NCI-H345 treated with DMSO at 0.1 percent for 48 hours (cell line): ENCODE data around the gene ARL4C.
"Not testable (repeated sequence)": the region's sequence is repeated elsewhere in the genome, so short reads cannot be mapped to it uniquely, and the experiment has no call there.

Experiments
- DNase-seq: peaks from one replicate; lab custom pipeline; 2025; ENCODE audit not compliant: unreplicated experiment; lab: John Stamatoyannopoulos, UW

Gene ARL4C

DNA sequence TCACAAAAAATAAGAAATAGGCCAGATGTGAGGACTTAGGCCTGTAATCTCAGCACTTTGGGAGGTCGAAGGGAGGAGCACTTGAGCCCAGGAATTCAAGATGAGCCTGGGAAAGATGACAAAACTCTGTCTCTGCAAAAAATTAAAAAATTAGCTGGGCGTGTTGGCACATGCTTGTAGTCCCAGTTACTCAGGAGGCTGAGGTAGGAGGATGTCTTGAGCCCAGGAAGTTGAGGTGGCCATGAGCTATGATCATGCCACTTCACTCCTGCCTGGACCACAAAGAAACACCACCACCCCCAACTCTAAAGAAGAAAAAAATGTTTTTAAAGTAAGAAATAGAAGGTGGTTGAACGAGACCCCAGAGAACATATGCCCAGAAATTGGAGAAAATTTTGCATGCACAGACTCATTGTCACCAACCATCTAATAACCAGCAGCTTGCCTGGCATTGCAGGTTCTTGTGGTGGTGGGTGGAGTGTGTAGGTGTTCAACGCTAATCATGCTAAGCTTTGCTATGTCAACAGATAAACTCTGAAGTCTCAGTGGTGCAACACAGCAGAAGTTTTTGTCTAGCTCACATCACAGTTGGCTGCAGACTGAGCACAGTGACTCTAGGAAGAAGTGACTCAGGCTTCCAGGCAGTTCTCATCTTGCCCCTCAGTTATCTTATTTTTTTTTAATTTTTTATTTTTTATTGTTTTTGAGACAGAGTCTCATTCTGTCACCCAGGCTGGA is 18.6 kb downstream of the ARL4C start:
- no peak for DNase-seq

DNA sequence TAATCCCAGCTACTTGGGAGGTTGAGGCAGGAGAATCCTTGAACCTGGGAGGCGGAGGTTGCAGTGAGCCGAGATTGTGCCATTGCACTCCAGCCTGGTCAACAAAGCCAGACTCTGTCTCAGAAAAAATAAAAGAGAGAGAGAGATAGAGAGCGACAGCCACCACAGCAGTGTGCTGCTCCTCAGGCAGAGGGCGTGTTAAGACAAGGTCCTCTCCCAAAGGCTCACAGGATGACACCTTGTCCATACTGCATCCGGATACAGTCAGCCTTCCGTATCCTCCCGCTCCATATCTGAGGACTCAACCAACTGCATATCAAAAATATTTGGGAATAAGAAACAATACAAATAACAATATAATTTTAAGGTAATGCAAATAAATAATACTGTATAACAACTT is 20.1 kb downstream of the ARL4C start:
- no peak for DNase-seq

DNA sequence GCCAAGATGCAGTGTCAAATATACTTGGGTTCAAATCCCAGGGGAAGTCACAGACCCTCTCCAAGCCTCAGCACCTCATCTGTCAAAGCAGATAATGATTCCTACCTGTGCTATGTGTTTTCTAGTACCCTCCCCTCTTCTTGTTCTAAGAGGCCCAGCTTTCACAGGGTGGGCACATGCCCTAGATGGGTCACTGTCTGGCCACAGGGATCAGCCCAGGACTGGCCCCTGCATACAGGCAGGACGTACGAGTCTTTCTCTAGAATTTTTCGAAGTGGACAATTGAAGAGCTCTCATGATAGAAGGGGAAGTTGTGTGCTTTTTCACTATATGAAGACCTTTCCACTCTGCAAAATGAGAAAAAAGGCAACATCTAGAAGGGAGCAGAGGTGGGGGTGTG is 22.2 kb downstream of the ARL4C start:
- no peak for DNase-seq

DNA sequence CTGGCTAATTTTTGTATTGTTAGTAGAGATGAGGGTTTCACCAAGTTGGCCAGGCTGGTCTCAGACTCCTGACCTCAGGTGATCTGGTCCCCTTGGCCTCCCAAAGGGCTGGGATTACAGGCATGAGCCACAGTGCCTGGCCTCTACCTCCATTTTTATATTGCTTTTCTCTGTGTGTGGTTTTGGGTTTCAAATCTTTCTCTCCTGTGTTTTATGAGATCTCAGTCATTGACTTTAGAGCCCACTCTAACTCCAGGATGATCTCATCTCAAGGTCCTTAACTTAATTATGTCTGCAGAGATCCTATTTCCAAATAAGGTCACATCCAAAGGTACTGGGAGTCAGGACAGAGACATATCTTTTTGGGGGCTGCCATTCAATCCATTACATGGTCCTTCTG is 24.7 kb downstream of the ARL4C start:
- no peak for DNase-seq

DNA sequence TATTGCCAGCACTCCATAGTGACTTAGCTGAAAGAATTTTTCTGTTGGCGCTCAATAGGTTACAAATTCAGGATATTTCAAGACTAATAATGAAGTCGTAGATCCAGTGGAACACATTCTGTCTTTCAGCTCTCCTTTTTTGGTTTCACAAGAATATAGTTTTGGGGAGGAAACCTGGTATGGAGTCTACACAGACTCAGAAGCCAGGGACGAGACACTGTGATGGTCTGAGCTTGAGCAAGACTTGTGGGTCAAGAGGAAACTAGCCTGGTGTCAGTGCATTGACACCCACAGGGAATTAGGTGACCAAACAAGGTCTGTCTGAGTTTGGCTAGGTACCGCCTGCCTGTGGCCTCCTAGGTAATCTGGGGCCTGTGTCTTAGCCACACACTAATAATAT is 26.9 kb downstream of the ARL4C start:
- no peak for DNase-seq

DNA sequence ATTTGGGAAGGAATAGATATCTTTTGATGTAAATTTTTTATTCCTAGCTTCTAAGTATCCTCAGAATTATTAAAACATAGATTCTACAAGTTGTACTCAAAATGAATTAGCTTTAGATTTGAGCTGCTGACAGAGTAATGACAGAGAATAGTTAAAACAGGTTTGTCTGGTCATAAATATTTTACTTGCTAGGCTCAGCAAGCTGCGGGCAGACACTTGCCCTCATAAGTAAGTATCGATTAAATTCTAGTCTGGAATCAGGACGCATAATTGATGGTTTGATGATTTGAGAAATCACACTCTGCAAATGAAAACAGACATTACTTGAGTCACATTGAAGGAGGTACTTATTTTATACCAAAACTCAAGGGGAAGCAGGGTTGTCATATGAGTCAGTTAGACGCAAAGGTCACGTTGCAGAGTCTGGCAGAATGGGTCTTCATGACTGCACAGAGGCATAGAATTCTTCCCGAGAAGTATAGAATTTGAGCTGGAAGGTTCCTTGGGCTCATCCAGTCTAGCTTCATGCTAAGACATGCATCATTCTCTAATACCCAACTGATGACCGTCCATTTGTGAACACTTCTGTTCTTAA is 27.5 kb downstream of the ARL4C start:
- DNase-seq = no peak

DNA sequence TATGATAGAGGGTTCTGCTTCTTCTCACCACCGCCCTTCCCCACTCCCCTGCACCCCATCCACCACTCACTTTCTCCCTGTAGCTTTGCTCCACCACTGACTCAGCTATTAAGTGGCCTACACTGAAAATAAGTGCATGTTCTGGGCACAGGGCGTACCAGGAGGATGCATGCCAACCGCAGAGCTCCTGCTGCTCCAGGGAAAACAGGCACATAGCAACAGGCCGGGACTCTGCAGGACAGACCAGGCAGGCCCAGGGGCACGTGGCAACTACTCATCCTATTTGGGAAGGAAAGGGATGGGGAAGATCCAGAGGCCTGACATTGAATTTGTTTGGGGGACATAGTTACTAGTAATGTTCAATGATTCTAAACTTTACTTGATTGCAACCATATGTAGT is 28.4 kb downstream of the ARL4C start:
- DNase-seq = no peak

DNA sequence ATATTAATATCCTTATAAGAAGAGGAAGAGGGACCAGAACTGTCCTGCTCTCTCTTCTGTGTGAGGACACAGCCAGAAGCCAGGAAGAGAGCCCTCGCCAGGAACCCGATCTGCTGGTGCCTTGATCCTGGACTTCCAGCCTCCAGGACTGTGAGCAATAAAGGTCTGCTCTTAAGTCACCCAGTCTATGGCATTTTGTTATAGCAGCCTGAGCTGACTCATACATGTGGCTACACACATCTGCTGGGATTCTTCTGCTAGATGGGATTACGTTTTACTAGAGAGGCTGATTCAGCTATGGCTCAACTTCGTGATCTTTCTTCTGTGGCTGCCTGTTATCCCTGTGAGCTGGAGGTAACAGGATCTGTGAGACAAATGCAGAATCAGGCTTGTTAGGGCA is 29.6 kb downstream of the ARL4C start:
- no peak for DNase-seq

DNA sequence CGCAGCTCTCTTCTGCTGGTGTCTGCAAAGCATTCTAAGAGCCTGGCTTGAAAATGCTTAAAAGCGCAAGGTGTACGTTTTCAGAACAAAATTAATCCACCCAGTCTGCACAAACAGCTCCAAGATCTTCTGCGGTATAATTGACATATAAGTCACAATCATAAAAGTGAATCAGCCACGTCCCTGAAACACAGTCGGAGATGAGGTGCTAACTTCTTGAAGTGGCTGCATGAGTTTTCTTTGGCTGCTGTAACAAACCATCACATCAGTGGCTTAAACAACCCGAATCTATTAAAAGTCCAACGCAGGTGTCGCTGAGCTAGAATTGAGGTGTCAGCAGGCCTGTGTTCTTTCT is 32.6 kb downstream of the ARL4C start:
- DNase-seq = no peak

DNA sequence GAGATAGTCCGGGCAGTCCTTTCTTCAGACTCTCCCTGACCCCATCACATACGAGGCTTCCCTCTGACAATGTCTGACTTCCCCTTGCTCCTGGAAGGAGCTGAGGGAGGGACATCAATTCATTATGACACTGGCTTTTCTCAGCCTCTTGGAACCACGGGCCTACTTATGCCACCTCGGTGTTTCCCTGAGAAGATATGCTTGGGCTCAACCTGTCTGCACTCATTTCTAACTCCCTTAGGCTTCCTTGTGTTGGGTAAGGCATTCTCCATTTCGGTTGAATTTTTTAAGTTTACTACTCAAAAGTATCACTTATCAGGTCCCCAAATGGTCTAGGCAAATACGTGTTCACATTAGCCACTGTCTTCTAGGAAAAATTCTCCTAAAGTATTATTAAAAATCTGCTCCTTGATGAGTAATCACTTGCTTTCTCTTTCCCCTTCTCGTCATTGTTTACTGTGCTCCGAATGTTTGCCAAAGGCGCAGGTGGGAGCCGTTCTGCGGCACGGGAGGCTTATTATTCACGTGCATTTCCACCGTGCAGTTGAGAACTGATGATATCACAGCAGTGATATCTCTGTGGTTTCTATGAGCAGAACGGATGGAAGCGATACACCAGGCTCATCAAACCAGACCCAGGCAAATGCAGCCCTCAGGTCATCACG is 33.1 kb downstream of the ARL4C start:
- peak; percentile 87 for DNase-seq

DNA sequence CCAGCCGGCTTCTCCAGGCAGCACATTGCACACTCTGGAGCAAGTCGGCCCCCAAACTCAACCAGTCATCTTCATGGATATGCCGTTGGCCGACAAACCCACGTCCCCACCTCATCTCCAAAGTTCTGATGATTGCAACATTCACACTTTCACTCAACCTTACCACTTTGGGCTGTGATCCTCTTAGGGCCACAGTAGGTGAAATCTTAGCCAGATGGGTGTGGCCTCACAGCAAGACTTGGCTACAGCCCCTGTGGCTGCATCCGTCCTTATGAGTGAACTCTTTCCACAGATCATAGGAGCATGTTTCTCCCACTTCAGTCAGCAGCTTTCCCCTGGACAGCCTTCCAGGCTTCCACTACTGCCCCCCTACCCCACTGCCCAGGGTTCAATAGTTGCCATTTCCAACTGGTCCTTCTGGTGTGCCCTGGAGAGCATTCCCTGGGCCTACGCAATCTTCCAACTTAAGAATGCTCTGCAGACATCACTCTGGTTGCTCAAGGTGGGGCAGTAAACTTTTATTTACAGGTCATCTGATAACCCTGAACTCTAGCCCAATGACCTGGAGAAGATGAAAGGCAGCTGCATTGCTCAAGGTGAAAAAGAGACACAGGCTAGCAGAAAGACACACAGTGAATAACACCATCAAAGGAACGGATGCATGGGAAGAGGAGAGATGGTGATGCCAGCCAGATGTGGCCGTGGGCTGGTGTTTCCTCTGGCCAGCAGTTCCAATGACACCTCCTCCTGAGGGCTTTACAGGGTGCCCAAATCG is 34.5 kb downstream of the ARL4C start:
- no peak for DNase-seq

DNA sequence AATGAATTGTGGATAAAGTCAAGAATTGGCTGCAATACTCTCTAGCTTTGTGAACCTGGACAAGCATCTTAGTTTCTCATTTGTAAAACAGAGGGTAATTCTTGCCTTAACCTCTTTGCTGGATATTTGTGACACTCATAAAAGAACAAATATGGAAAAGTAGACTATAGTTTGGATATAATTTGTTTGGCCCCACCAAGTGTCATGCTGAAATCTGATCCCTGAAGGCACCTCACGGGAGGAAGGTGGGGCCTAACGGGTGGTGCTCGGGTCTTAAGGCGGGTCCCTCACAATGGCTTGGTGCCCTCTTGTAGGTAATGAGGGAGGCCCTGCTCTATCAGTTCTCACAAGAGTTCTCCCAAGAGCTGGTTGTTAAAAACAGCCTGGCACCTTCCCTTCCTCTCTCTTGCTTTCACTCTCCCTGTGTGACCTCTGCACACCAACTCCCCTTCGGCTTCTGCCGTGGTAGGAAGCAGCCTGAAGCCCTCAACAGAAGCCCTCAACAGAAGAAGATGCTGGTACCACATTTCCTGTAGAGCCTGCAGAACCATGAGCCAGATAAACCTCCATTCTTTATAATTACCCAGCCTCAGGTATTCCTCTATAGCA is 37.4 kb downstream of the ARL4C start:
- DNase-seq = no peak

DNA sequence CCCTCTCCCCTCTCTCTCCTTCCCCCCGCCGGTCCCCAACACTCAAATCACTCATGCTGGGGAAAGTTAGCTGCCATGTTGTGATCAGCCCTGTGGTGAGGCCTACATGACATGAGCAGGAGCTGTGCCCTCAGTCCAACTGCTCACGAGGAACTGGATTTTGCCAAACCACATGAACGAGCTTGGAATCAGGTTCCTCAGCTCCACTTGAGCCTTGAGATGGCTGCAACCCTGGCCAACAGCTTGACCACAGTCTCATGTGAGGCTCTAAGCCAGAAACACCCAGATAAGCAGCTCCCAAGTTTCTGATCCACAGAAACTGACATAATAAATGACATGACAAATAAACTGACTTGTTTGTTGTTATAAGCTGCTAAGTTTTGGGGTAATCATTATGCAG is 38.4 kb downstream of the ARL4C start:
- DNase-seq = no peak

DNA sequence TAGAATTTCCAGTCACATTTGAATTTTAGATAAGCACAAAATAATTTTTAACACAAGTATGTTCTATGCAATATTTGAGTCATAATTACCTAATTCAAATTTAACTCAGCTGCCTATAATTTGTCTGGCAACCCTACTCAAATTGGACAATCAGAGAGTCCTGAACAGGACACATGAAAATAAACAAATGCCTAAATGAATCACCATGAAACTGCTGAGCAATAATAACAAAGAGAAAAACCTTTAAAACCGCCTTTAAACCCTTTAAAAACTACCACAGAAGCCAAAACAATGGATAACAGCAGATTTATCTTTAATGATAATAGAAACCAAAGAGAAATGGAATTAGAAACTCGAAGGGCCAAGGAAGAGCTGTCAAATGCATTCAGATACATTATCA is 39.5 kb downstream of the ARL4C start:
- DNase-seq = no peak

DNA sequence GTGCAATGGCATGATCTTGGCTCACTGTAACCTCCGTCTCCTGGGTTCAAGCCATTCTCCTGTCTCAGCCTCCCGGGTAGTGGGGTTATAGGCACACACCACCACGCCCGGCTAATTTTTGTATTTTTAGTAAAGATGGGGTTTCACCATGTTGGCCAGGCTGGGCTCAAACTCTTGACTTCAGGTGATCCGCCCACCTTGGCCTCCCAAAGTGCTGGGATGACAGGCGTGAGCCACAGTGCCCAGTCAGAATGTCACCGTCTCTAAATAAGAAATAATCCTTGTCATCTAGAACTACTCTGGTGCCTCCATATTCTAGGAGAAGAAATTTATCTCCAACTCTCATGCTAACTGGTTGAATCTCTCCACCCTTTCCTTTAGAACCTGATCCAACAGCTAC is 41.6 kb downstream of the ARL4C start:
- DNase-seq = not testable (repeated sequence)

DNA sequence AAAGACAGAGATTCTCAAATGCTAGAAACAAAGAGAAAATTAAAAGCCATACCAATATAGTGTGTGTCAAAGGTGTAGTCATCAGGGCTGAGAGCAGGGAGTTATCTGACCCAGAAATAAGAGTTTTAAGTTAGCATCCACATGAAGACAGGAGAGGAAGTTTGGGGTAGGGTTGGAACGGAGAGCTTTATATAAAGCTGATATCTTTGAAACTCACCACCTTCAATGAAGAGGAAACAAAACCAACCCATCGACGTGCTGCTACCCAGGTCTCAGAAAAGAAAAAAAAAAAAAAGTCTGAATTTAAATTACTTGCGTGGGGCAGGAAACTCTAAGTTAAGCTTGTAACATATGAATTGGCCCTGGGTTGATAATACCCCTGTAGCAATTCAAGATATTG is 42.4 kb downstream of the ARL4C start:
- DNase-seq = no peak

DNA sequence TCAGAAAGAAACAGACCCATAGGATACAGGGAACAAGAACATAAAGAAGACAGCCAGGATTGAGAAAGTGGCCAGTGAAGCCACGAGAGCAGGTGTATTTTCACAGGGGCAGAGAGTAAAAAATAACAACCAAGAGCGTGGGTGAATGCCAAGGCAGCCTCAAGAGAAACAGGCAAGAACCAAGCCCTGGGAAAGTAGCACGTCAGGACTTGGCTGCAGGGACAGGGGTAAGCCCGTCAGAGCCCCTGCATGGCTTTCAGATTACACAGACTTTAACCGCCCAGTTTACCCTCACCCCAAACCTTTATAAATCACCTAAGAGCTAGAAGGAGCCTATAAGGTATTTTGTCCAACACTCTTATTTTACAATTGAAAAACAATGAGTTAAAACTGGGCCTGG is 43.7 kb downstream of the ARL4C start:
- no peak for DNase-seq

DNA sequence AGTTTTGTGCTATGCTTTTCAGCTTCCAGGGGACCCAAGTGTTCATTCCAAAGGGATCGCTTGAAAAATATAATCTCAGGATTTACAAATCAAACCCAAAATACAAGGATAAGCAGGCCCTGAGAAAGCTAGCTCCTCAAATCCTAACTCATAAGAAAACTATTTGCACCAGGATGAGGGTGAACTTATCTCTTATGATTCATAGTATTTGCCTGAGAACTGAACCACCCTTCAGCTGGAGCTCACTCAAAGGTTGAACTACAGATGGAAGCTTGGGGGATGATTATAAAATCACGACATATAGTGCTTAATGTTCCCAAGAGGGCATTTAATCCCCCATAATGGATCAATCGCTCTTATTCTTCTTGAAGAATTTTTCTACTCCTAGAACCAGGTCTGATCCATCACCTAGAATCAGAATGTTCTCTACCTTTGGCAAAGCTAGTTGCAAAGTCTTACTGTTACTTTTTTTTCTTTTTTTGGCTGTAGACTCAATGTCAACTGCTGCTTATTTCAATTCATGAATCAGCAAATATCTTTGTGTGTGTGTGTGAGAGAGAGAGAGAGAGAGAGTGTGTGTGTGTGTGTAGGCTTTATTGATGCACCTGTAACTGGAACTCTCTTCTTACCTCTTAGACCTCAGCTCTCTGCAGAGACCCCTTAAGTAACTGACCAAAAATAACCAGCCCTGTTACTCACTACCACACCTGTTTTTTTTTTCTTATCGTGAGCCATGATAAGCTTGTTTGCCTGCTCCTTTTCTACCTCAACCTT is 44.8 kb downstream of the ARL4C start:
- no peak for DNase-seq

DNA sequence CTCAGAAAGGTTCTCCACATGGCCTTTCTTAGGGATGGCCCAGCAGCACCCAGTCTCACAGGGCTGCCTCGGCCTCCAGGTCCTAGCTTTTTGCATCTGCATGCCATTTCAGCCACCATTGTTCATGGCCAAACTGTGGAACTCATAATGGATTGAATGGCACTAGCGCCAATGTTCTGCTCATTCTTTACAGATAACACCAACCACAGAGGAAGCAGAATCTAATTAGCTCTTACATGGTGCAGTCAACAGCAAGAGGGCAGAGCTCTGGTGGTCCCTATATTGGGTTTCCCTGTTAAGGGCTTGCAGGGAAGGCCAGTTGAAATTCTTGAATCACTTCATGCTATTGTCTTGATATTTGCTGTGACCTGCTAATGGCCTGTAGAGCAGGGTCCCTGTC is 45.6 kb downstream of the ARL4C start:
- DNase-seq = no peak

DNA sequence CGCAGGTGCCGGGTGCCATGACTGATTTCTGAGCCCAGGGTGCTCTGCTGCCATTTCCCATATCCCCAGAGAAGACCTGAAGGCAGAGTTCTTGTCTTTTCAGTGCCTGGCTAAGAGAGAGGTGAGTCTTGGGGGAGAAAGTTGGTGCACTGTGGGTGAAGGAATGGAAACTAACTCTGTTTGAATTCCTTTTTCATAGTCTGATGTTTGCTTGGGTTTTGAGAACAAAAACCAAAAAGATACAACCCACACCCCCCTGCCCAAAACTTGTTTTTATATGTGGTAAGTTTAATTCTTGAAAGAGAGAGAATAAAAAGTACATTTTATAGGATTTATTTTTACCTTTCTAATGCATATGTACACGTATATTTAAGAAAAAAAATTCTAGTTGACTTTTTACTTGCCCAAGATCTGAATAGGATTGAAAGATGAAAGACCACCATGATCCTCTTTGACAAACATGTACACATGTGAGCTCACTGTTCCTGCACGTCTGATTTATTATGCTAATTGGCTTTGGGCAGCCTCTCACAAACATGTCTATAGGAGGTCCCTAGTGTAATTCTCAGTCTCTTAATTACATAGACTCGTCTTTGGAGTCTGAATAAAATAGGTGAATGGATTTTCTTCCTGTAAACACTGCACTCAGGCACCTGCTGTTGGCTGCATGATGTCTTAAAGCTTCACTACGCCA is 46.3 kb downstream of the ARL4C start:
- DNase-seq = no peak
